ENCODE data around the gene COX11. TPM values are rescaled to one million over a fixed set of nuclear protein-coding genes. Genes with fewer than 3 reads are reported as not detected.

Gene COX11
- total RNA-seq, 2 donors from 2014 or later, result 52.6 to 61.7 TPM

DNA sequence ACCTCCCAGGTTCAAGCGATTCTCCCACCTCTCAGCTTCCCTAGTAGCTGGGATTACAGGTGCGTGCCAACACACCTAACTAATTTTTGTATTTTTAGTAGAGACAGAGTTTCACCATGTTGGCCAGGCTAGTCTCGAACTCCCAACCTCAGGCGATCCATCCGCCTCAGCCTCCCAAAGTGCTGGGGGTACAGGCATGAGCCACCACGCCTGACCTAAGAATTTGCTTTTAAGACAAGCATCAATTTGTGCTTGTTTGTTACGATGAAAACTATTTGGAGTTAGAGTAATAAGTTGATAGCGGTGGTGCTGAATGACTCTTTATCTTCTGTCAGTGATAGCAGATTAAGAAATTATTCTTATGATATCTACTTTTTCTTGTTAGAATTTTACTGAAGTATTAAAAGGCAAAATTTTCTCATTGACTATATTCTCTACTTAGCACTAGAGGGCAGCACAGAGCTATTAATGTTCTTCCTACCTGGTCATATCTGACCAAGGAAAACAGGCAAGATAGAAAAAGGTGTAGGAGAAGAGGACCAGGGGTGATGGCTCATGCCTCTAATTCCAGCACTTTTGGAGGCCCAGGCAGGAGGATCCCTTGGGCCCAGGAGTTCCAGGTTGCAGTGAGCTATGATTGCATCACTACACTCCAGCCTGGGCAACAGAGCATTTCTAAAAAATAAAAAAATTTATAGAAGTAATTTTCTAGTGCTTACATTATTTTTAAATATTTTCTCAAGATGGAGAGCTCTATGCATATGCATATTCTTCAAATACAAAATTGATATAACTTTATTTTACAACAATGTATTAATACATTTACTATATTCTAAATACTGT lies 24.6 kb upstream of the COX11 start:
- Histone ChIP-seq H3K27ac (no peak overlapping the region), H3K36me3 (no peaks in the 10 kb centered on the region), H3K4me3 (no peak overlapping the region), H3K27me3 (replicated peaks; ENCODE audit: insufficient read depth) (no peaks in the 10 kb centered on the region), H3K4me1 (ENCODE audit: control insufficient read depth in 1 of 2, low read depth in 2 of 2) (no peaks in the 10 kb centered on the region), H3K9me3 (no peaks in the 10 kb centered on the region)
- DNase-seq (ENCODE audit: low spot score) (no peak), ATAC-seq (ENCODE audit: insufficient number of reproducible peaks, low FRiP score, low read depth) (no peak)
- TF ChIP-seq, protein P1, sequence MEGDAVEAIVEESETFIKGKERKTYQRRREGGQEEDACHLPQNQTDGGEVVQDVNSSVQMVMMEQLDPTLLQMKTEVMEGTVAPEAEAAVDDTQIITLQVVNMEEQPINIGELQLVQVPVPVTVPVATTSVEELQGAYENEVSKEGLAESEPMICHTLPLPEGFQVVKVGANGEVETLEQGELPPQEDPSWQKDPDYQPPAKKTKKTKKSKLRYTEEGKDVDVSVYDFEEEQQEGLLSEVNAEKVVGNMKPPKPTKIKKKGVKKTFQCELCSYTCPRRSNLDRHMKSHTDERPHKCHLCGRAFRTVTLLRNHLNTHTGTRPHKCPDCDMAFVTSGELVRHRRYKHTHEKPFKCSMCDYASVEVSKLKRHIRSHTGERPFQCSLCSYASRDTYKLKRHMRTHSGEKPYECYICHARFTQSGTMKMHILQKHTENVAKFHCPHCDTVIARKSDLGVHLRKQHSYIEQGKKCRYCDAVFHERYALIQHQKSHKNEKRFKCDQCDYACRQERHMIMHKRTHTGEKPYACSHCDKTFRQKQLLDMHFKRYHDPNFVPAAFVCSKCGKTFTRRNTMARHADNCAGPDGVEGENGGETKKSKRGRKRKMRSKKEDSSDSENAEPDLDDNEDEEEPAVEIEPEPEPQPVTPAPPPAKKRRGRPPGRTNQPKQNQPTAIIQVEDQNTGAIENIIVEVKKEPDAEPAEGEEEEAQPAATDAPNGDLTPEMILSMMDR (IDR thresholded peaks at IDR 0.05), result peak; percentile 48

DNA sequence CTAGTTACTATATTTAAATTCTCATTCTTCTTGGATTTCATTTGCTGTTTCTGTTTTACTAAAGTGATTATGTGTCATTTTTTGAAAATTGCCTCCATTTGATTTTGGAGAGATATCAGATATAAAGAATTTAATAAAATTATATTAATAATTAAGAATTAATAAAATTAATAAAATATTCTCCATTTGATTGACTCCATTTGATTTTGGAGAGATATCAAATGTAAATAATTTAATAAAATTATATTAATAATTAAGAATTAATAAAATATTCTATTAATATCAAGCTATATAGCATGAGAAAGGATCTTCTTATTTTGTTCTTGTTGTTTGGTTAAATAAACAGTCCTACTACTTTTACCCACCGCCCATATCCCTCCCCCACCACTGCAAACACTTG lies 23.1 kb upstream of the COX11 start:
- Histone ChIP-seq H3K4me3 (no peak overlapping the region), H3K36me3 (no peaks in the 10 kb centered on the region), H3K4me1 (ENCODE audit: control insufficient read depth in 1 of 2, low read depth in 2 of 2) (no peaks in the 10 kb centered on the region), H3K27me3 (replicated peaks; ENCODE audit: insufficient read depth) (no peaks in the 10 kb centered on the region), H3K27ac (no peak overlapping the region), H3K9me3 (no peaks in the 10 kb centered on the region)
- DNase-seq (ENCODE audit: low spot score) (no peak), ATAC-seq (ENCODE audit: insufficient number of reproducible peaks, low FRiP score, low read depth) (no peak)
- TF ChIP-seq, protein P1 (IDR thresholded peaks at IDR 0.05), result no peak

DNA sequence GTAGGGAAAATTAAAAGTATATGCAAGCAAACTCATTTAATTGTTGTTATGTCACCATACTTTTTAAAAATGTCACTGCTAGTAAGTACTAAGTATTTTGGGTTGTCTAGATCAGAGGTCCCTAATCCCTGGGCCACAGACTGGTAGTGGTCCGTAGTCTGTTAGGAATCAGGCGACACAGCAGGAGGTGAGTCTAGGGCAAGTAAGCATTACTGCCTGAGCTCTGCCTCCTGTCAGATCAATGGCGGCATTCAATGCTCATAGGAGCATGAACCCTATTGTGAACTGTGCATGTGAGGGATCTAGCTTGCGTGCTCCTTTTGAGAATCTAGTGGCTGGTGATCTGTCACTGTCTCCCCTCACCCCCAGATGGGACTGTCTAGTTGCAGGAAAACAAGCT lies 21.7 kb upstream of the COX11 start:
- no peaks in the 10 kb centered on the region for H3K4me1 ChIP-seq (ENCODE audit: control insufficient read depth in 1 of 2, low read depth in 2 of 2)
- DNase-seq (ENCODE audit: low spot score), result no peak
- no peaks in the 10 kb centered on the region for H3K9me3 ChIP-seq
- H3K4me3 ChIP-seq, result no peak overlapping the region
- no peaks in the 10 kb centered on the region for H3K27me3 ChIP-seq (replicated peaks; ENCODE audit: insufficient read depth)
- no peak overlapping the region for H3K27ac ChIP-seq
- ATAC-seq (ENCODE audit: insufficient number of reproducible peaks, low FRiP score, low read depth), result no peak
- no peaks in the 10 kb centered on the region for H3K36me3 ChIP-seq
- TF ChIP-seq, protein P1 (IDR thresholded peaks at IDR 0.05), result no peak

DNA sequence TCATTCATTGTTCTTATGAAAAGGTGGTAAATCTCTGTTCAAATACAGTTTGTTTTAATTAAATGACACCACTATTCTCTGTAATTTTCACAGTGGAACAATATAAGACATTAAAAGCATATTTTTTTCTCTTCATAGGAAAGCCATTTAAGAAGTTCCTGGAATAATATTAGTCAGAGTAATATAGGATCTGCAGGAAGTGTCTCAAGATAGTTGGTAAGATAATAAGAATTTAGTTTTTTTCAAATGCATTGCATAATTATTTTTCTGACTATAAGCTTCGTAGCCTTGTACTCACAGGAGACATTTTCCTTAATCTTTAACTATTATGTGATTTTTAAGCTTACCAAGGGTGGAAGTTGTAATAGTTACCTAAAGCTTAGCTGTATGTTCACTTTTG lies 17.0 kb upstream of the COX11 start:
- TF ChIP-seq, protein P1 (IDR thresholded peaks at IDR 0.05), result no peak
- H3K9me3 ChIP-seq, result no peaks in the 10 kb centered on the region
- H3K27ac ChIP-seq, result no peak overlapping the region
- H3K4me1 ChIP-seq (ENCODE audit: control insufficient read depth in 1 of 2, low read depth in 2 of 2), result peaks cover 13 to 21% of the 10 kb centered on the region in 2 donors
- no peaks in the 10 kb centered on the region for H3K27me3 ChIP-seq (replicated peaks; ENCODE audit: insufficient read depth)
- ATAC-seq (ENCODE audit: insufficient number of reproducible peaks, low FRiP score, low read depth) (no peak), DNase-seq (ENCODE audit: low spot score) (no peak)
- H3K36me3 ChIP-seq, result no peaks in the 10 kb centered on the region
- H3K4me3 ChIP-seq, result no peak overlapping the region

DNA sequence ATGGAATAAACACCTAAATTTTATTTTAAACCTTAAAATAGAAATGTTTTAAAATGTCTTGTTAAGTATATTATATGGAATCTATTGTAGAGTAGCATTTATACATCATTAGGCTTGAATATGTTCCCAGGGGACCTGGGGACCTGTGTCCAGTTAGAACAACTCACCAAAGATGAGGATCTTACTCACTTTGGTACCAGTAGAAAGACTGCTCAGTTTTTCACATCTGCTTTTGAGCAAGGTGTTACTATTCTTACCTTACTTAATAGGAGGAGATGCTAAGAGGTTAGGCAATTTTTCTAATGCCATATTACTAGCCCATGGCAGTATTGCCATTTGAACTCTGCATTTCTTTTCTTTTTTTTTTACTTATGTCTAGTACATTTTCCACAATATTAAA lies 14.8 kb upstream of the COX11 start:
- no peaks in the 10 kb centered on the region for H3K9me3 ChIP-seq

More for the DNA sequence above, 14.8 kb upstream of the COX11 start:
- Histone ChIP-seq H3K4me3 (no peak overlapping the region), H3K4me1 (ENCODE audit: control insufficient read depth in 1 of 2, low read depth in 2 of 2) (peaks cover 13 to 21% of the 10 kb centered on the region in 2 donors), H3K36me3 (no peaks in the 10 kb centered on the region), H3K27ac (peak overlapping the region; percentile 37 to 76), H3K27me3 (replicated peaks; ENCODE audit: insufficient read depth) (no peaks in the 10 kb centered on the region)
- DNase-seq (ENCODE audit: low spot score) (no peak), ATAC-seq (ENCODE audit: insufficient number of reproducible peaks, low FRiP score, low read depth) (no peak)
- TF ChIP-seq, protein P1 (IDR thresholded peaks at IDR 0.05), result no peak
